Right cardiac atrium (tissue), 5 donors: Measurements from ENCODE around the gene PLXDC1. TPM values are rescaled to one million over a fixed set of nuclear protein-coding genes. Genes with fewer than 3 reads are reported as not detected.

Experiments
- ATAC-seq, 2 donors: fragments of 200-7000 bp; cut with Tn5 transposase; one replicate each; pipeline versions ENCODE4 v1.8.0 to v1.9.1; 2020; ENCODE audit warnings: moderate library complexity in 2 of 2, mild to moderate bottlenecking in 1 of 2
- DNase-seq, 3 donors: peaks; one replicate each; pipeline ENCODE4 v3.0.0-alpha.2; 2020
- H3K27ac ChIP-seq: one replicate; pipeline ENCODE4 v1.5.1; 2013; ENCODE audit warnings: mild to moderate bottlenecking, low read length, control low read depth, moderate library complexity
- H3K27me3 ChIP-seq: one replicate; pipeline ENCODE4 v1.6.1; 2013; ENCODE audit not compliant: control insufficient read depth, insufficient read depth
- H3K4me1 ChIP-seq: one replicate; pipeline ENCODE4 v1.6.1; 2013; ENCODE audit warnings: low read length; ENCODE audit not compliant: control insufficient read depth, insufficient read depth
- H3K4me3 ChIP-seq: one replicate; pipeline ENCODE4 v1.5.1; 2013; ENCODE audit warnings: low read length, control low read depth
- H3K9me3 ChIP-seq: one replicate; pipeline ENCODE4 v1.6.1; 2013; ENCODE audit warnings: low read length; ENCODE audit not compliant: control insufficient read depth
- WGBS: extraction: QIAGEN DNeasy Blood & Tissue Kit; methylation state at CpG from one replicate; pipeline ENCODE4 v1.1.7; 2013; 5-methylcytosine and 5-hydroxymethylcytosine counted together
- intact Hi-C, 4 donors: fragments of 100-400 bp; cut with DNase I; formaldehyde crosslinking; loops; one replicate each; pipeline versions ENCODE4 v1.11.0 to v1.14.0; 2022 to 2023
- polyA plus RNA-seq: library from polyadenylated mRNA; stranded (reverse); fragments of 200-250 nt; gene quantifications from one replicate; pipeline ENCODE4 v1.2.3, GENCODE V29; 2013
- total RNA-seq, 4 donors: library from RNA; stranded (reverse); fragmentation: NEBNext Ultra II Directional; extraction: Animal tissue kit (Norgen Biotek cat#: 25700); gene quantifications; one replicate each; pipeline ENCODE4 v1.2.1, GENCODE V29; 2021
- donor health status: healthy with polysubstance abuse.
- donor health status: DM: no; HTN: yes; CAD: no.
- donor health status: DM: no; HTN: no; CAD: no.
- donor health status: DM: no; HTN: yes; CAD: no; lungs with severe emphysema.
- donor health status: DM: yes; HTN: yes; CAD: no.

The PLXDC1 gene
- total and polyA plus RNA-seq, 5 donors = 4.4 to 14.6 (median 6.9) TPM

DNA sequence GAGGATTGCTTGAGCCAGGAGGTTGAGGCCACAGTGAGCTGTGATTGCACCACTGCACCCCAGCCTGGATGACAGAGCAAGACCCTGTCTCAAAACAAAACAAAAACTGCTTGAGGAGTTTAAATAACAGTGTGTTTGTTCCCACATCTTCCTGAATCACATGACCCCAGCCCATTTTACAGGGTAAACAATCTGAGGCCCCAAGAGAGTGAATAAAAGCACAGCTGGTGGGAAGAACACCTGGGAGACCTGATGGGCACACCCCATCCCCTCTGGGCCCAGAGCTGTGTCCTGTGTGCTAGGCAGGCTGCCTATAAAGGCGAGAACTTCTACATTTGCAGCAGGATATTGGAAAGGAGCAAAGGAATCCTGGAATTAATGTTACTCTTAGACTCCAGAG is 69.6 kb downstream of the PLXDC1 start:
- Histone ChIP-seq H3K27me3 (no peaks in the 10 kb centered on the region), H3K4me1 (peaks cover 7% of the 10 kb centered on the region), H3K27ac (peak overlapping the region; percentile 46), H3K9me3 (no peaks in the 10 kb centered on the region), H3K4me3 (no peak overlapping the region)
- ATAC-seq (no peak), DNase-seq (no peak)
- intact Hi-C loops = loop anchor here in 1 of 4 donors (5.0 kb wide), 1 partner anchor 70 kb away; the partner anchor contains the start of gene PLXDC1
- WGBS = 81% methylated on average over 1 of the region's 1 CpG

DNA sequence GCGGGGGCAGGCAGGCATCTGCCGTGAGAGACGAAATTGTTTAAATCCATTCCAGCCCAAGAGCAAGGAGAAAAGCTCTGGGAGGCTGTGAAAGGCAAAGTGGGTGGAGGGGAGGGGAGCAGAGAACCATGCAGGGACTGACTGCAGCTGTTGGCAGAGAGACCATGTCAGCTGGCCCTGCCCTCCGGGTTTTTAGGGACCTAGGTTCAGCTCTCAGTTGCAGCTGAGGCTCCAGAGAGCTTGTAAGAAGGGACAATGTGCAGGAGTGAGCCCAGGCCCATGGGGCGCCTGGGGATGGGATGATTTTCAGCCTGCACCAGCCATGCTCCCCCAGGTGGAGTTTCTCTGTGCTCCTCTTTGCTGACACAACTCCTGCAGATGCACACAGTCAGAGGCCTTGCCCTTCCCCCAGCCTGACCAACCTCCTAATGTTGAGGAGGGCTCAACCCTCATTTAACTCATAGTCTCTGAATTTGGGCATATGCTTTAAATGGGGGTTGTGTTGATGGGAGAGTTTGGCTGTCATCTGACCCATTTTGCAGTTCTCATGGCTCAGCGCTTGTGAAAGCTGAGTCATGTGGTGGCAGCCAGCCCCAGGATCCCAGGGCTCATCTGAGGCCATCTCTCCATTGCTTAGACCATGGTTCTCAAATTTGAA is 70.9 kb downstream of the PLXDC1 start:
- Histone ChIP-seq H3K9me3 (no peaks in the 10 kb centered on the region), H3K27me3 (no peaks in the 10 kb centered on the region), H3K4me3 (no peak overlapping the region), H3K4me1 (peaks cover 7% of the 10 kb centered on the region), H3K27ac (no peak overlapping the region)
- intact Hi-C loops = loop anchor here in 1 of 4 donors (5.0 kb wide), 1 partner anchor 72 kb away; the partner anchor contains the start of gene PLXDC1
- WGBS = 66% methylated on average over 6 of the region's 6 CpGs
- DNase-seq (peak; percentile 54 to 85 (median 80)), ATAC-seq (peak; percentile 35 to 44)

DNA sequence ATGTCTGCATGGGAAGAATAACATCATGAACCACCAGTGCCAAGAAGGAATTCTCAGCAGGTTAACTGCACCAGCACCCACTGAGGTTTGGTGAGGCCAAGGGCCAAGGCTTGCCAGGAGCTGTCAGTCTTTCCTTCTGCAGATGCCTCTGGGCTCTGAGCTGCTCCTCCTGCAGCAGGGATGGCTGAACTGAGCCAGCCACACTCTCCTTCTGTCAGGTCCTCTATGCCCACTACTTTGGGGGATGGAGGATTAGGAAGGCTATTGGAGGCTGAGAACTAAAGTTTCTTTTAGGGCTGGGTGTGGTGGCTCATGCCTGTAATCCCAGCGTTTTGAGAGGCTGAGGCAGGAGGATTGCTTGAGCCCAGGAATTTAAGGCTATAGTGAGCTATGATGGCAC is 71.6 kb downstream of the PLXDC1 start:
- Histone ChIP-seq H3K27me3 (no peaks in the 10 kb centered on the region), H3K9me3 (no peaks in the 10 kb centered on the region), H3K4me1 (peaks cover 7% of the 10 kb centered on the region), H3K27ac (no peak overlapping the region), H3K4me3 (no peak overlapping the region)
- ATAC-seq (no peak), DNase-seq (no peak)
- 65% methylated on average over 1 of the region's 1 CpG for WGBS
- intact Hi-C loops = loop anchor here in 1 of 4 donors (5.0 to 10.0 kb wide), 2 partner anchors 72 to 95 kb away; partner anchors contain the start of gene PLXDC1

DNA sequence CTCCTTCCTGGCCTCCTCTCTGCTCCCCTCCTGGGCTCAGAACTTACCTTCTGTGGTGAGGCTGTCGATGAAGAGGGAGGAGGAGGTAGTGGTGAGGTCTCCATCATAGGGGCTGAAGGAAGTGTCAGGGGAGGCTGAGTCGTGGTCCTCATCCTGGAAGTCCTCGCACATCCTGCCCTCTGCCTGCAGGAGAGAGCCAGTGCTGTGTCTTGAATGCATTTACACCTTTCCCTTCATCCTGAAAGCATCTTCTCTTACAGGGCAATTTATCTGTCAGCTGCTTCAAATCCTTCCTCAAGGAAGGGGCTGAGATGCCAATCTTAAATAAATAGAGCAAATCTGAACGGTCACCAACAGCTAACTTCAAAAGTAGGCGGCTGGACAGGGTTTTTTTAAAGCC is 73.6 kb downstream of the PLXDC1 start:
- intact Hi-C loops = loop anchor here in 1 of 4 donors (10.0 kb wide), 1 partner anchor 93 kb away; no protein-coding TSS in a partner anchor
- H3K27ac ChIP-seq = no peak overlapping the region
- H3K9me3 ChIP-seq = no peaks in the 10 kb centered on the region
- DNase-seq (no peak), ATAC-seq (no peak)
- no peaks in the 10 kb centered on the region for H3K27me3 ChIP-seq
- H3K4me1 ChIP-seq = peaks cover under 1% of the 10 kb centered on the region
- 66% methylated on average over 5 of the region's 5 CpGs for WGBS
- H3K4me3 ChIP-seq = no peak overlapping the region

DNA sequence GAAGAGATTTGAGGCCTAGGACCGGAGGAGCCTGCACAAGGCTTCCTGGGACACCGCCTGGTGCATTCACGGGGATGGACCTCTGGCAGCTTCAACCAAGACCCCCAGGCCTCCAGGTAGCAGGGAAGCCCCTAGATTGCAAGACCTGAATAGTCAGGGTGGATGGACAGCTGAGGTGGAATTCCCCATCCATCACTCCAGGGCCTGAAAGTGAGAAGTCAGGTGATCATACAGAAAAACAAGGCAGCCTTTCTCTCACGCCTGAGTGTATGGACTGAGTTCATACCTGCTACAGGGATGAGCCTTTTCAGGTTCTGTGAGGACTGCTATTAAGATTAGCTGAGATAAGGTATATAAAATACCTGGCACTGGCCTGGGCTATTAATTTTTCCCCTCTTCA is 74.2 kb downstream of the PLXDC1 start:
- Histone ChIP-seq H3K4me1 (no peaks in the 10 kb centered on the region), H3K9me3 (no peaks in the 10 kb centered on the region), H3K4me3 (no peak overlapping the region), H3K27ac (no peak overlapping the region), H3K27me3 (no peaks in the 10 kb centered on the region)
- intact Hi-C loops = loop anchor here in 1 of 4 donors (10.0 kb wide), 1 partner anchor 92 kb away; no protein-coding TSS in a partner anchor
- DNase-seq (no peak), ATAC-seq (no peak)
- 96% methylated on average over 4 of the region's 4 CpGs for whole genome bisulfite sequencing

DNA sequence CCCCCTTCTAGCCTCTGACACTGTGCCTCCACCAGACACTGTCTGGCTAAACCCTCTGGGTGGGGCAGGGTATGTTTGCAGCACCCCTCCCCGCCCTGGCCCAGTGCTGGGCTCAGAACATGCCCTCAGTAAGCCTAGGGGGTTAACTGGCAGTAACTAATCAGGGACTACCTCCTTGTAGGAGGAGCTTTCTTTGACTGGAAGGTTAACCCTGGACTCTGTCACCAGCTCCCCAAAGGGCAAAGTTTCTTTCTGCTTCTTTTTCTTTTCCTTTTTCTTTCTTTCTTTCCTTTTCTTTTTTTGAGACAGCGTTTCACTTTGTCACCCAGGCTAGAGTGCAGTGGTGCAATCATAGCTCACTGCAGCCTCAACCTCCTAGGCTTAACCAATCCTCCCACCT is 76.8 kb downstream of the PLXDC1 start:
- Histone ChIP-seq H3K4me1 (no peaks in the 10 kb centered on the region), H3K27me3 (no peaks in the 10 kb centered on the region), H3K27ac (no peak overlapping the region), H3K9me3 (no peaks in the 10 kb centered on the region), H3K4me3 (no peak overlapping the region)
- WGBS = 94% methylated on average over 2 of the region's 2 CpGs
- intact Hi-C loops = loop anchor here in 1 of 4 donors (5.0 to 10.0 kb wide), 2 partner anchors 68 to 90 kb away; no protein-coding TSS in a partner anchor
- ATAC-seq = no peak
- DNase-seq = no peak

DNA sequence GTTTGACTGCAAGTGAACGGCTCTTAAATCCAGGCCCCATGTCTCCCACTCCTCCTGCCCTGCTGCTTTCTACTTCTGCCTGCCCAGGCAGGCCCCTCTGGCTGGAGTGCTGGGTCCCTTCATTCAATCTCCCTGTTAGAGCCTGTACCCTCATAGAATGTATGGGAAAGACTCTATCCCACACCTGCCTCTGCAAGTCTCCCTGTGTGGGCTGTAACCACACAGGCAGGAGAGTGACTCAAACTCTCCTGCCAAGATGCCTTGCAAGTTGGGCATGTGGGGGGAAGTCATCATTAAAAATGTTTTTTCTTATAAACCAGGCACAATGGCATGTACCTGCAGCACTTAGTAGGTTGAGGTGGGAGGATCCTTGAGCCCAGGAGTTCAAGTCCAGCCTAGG is 77.5 kb downstream of the PLXDC1 start:
- intact Hi-C loops = loop anchor here in 1 of 4 donors (5.0 to 10.0 kb wide), 2 partner anchors 68 to 89 kb away; no protein-coding TSS in a partner anchor
- DNase-seq = no peak
- no peaks in the 10 kb centered on the region for H3K4me1 ChIP-seq
- no peak for ATAC-seq
- no peak overlapping the region for H3K4me3 ChIP-seq
- no peak overlapping the region for H3K27ac ChIP-seq
- no peaks in the 10 kb centered on the region for H3K27me3 ChIP-seq
- H3K9me3 ChIP-seq = no peaks in the 10 kb centered on the region
- WGBS = 63% methylated on average over 1 of the region's 1 CpG

DNA sequence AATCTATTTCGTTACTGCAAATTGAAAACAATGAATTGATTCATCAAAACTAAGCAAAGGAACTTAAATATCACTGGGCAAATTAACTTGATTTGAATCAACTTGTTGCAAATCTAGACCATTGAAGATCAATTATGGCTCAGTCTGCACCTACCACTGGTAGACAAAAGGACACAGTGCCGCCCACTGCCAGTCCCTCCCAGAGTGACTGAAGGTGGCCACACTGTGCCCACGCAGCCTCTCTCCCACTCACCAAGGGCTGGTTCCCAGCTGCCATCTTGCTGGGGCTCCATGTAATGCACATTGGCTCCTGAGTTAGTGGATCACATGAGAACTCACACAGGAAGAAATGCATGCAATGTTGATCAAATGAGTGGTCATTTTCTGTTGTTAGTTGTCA is 78.1 kb downstream of the PLXDC1 start:
- WGBS = 94% methylated on average over 3 of the region's 3 CpGs
- Histone ChIP-seq H3K4me1 (no peaks in the 10 kb centered on the region), H3K4me3 (no peak overlapping the region), H3K27ac (no peak overlapping the region), H3K9me3 (no peaks in the 10 kb centered on the region), H3K27me3 (no peaks in the 10 kb centered on the region)
- ATAC-seq (no peak), DNase-seq (no peak)
- intact Hi-C loops = loop anchor here in 1 of 4 donors (5.0 to 10.0 kb wide), 2 partner anchors 69 to 89 kb away; no protein-coding TSS in a partner anchor

DNA sequence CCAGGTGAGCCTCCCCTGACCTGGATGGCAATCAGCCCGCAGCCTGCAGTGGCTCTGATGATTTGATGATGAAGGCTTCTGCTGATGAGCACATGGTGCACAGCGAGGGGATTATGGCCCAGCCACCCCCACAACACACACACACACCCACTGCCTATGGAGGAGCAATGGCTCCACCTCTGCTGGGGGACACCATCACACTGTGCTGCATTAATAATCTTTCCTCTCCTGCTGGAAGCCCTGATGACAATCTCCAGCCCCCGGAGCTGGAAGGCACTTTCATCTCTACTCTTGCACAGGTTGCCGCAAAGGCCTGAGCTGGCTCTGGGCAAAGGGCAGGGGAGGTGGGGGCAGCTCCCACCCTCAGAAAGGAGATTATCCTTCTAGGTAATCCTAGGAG is 79.9 kb downstream of the PLXDC1 start:
- intact Hi-C loops = loop anchor here in 1 of 4 donors (5.0 to 10.0 kb wide), 2 partner anchors 71 to 87 kb away; no protein-coding TSS in a partner anchor
- no peaks in the 10 kb centered on the region for H3K4me1 ChIP-seq
- H3K4me3 ChIP-seq = no peak overlapping the region
- no peaks in the 10 kb centered on the region for H3K27me3 ChIP-seq
- H3K27ac ChIP-seq = no peak overlapping the region
- no peak for ATAC-seq
- DNase-seq = no peak
- 82% methylated on average over 4 of the region's 4 CpGs for WGBS
- H3K9me3 ChIP-seq = no peaks in the 10 kb centered on the region

DNA sequence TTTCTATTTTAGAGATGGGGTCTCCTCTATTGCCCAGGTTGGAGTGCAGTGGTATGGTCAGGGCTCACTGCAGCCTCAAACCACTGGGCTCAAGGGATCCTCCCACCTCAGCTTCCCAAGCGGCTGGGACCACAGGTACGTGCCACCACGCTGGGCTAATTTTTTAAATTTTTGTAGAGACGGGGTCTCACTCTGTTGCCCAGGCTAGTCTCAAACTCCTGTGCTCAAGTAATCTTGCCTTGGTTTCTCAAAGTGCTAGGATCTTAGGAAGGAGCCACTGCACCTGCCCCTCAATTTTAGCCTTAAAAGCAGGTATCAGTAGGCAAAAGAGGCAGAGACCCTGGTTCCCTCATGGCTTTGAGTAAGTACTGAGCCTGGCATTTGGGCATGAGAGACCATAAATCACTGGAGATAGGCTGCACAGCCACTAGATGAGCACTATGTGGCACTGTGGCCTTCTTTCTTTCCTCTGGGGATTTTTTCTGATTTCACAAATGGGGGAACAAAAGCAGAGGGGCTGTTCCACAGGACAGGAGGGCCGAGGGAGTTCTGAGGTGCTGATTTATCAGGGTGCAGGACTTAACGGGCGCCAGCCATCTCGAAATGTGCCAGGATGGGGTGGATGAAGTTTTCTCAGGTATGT is 82.2 kb downstream of the PLXDC1 start:
- DNase-seq (no peak), ATAC-seq (peak; percentile 54 to 70)
- Histone ChIP-seq H3K4me3 (no peak overlapping the region), H3K27ac (no peak overlapping the region), H3K9me3 (no peaks in the 10 kb centered on the region), H3K4me1 (no peaks in the 10 kb centered on the region), H3K27me3 (no peaks in the 10 kb centered on the region)
- 61% methylated on average over 8 of the region's 8 CpGs for WGBS
- intact Hi-C loops = loop anchor here in 3 of 4 donors (2.0 to 10.0 kb wide), 3 partner anchors 83 to 84 kb away; partner anchors contain the start of gene PLXDC1 (in 1 of the 3)

DNA sequence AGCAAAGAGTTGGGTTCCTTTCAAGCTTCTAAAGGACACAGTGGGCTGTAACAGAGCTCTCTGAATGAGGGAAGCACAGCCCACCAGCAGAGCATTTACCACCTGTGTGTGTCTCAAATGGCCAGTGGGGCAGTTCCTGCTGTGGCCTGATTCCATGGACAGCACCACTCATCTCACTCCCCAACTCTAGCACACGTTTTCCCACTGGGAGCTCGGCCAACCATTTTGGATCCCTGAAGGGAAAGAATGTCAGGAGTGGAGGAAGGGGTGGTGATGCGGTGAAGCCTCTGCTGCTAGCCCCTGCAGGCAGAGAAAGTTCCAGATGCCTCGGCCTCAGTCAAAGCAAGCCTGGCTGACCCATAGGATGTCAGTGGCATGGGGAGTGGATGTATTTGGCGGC is 86.6 kb downstream of the PLXDC1 start:
- H3K4me1 ChIP-seq = peaks cover 3% of the 10 kb centered on the region
- H3K4me3 ChIP-seq = no peak overlapping the region
- no peak overlapping the region for H3K27ac ChIP-seq
- ATAC-seq = no peak
- no peak for DNase-seq
- H3K27me3 ChIP-seq = no peaks in the 10 kb centered on the region
- intact Hi-C loops = loop anchor here in 2 of 4 donors (5.0 to 10.0 kb wide), 2 partner anchors 80 to 87 kb away; partner anchors contain the start of gene PLXDC1 (in 1 of the 2)
- WGBS = 59% methylated on average over 5 of the region's 5 CpGs
- no peaks in the 10 kb centered on the region for H3K9me3 ChIP-seq
